Measurements from ENCODE around the gene HRK. TPM values are rescaled to one million over a fixed set of nuclear protein-coding genes. Genes with fewer than 3 reads are reported as not detected.

HRK gene
- total and polyA plus RNA-seq, 2 of the 8 experiments (the other 6 are each of a cell fraction or from before 2014, with no cell fraction given) = 1.6 to 2.7 TPM

- no peak overlapping the region for H3K14ac ChIP-seq (ENCODE audit: insufficient read length)
- H4K20me1 ChIP-seq (replicated peaks in 1 of 2; ENCODE audit: control insufficient read depth in 1 of 2, insufficient read depth in 2 of 2, low read length in 2 of 2) = no peaks in the 10 kb centered on the region
- H3K9ac ChIP-seq (replicated peaks in 1 of 4; ENCODE audit: extremely low read depth in 1 of 4, low read depth in 3 of 4, low read length in 3 of 4) = no peak overlapping the region
- no peak overlapping the region for H4K91ac ChIP-seq (replicated peaks; ENCODE audit: insufficient read length, low read length)
- peaks cover 2% of the 10 kb centered on the region; the same call in 1 of the 2 replicates for H3K79me1 ChIP-seq (ENCODE audit: low read depth, low read length)
- no peaks in the 10 kb centered on the region for H3K27me3 ChIP-seq (replicated peaks in 1 of 4; ENCODE audit: control insufficient read depth in 3 of 4, extremely low read depth in 1 of 4, insufficient read depth in 3 of 4, low read length in 3 of 4)
- H2BK20ac ChIP-seq (ENCODE audit: low read length) = no peak overlapping the region
- H3K4me1 ChIP-seq (replicated peaks in 1 of 4; ENCODE audit: control insufficient read depth in 3 of 4, insufficient read depth in 4 of 4, low read length in 3 of 4) = peaks cover 0 to 3% (median 0%) of the 10 kb centered on the region in 4 experiments; a peak in 1 of 7 replicates
- H3K18ac ChIP-seq (ENCODE audit: extremely low read depth, low read length) = no peak overlapping the region
- H3K36me3 ChIP-seq (ENCODE audit: control insufficient read depth in 2 of 4, insufficient read depth in 4 of 4, low read length in 3 of 4) = peaks cover 0 to 18% (median 3%) of the 10 kb centered on the region in 4 experiments; a peak in 6 of 8 replicates
- no peak overlapping the region for H3K56ac ChIP-seq (replicated peaks; ENCODE audit: insufficient read length, low read depth, low read length)
- no peak for TF ChIP-seq POLR2AphosphoS5 (IDR thresholded peaks at IDR 0.05; ENCODE audit: low read depth, low read length)
- no peak for TF ChIP-seq SP2 (IDR thresholded peaks at IDR 0.05; ENCODE audit: low read length)
- no peak for TF ChIP-seq GTF2F1 (IDR thresholded peaks at IDR 0.05; ENCODE audit: borderline replicate concordance, low read depth, low read length)
- no peak for TF ChIP-seq SIX5 (IDR thresholded peaks at IDR 0.05; ENCODE audit: low read depth, low read length)
- no peak for TF ChIP-seq ZNF274 (IDR thresholded peaks at IDR 0.05; ENCODE audit: borderline replicate concordance, extremely low read depth, low read length)
- FAIRE-seq (no peak), DNase-seq (ENCODE audit: low read depth in 1 of 2, low spot score in 2 of 2) (no peak)
- H3K23ac ChIP-seq (ENCODE audit: insufficient read length) = no peak overlapping the region
- H2BK15ac ChIP-seq (ENCODE audit: low read length) = no peak overlapping the region
- H4K5ac ChIP-seq (ENCODE audit: insufficient read length, low read depth, low read length) = no peak overlapping the region
- no peak overlapping the region for H3K4ac ChIP-seq (replicated peaks; ENCODE audit: insufficient read length, low read depth, low read length)
- H3K27ac ChIP-seq (ENCODE audit: low read depth, low read length) = no peak overlapping the region
- H3K4me3 ChIP-seq (ENCODE audit: extremely low read depth in 1 of 4, insufficient read depth in 2 of 4, low read depth in 3 of 4, low read length in 4 of 4) = no peak overlapping the region
- peaks cover 0 to 8% of the 10 kb centered on the region in 2 experiments; a peak in 1 of 4 replicates for H3K79me2 ChIP-seq (ENCODE audit: control insufficient read depth in 1 of 2, insufficient read depth in 2 of 2, low read length in 2 of 2)
- POLR2A ChIA-PET (ENCODE audit: partially characterized antibody) = interaction anchor here (1.2 kb wide), 1 partner anchor 9 kb away, joined by 3 read pairs; no protein-coding TSS in a partner anchor
- H2AK5ac ChIP-seq (ENCODE audit: low read depth, low read length) = no peak overlapping the region
- H3K9me3 ChIP-seq (ENCODE audit: insufficient read depth in 2 of 2, low read depth in 1 of 2, low read length in 1 of 2) = no peaks in the 10 kb centered on the region
- H2BK120ac ChIP-seq (replicated peaks; ENCODE audit: low read depth, low read length) = no peak overlapping the region
- no peaks in the 10 kb centered on the region for H3K23me2 ChIP-seq (ENCODE audit: low read depth, low read length)
- CTCF ChIA-PET (ENCODE audit: partially characterized antibody) = interaction anchor here (1.5 kb wide), 1 partner anchor 11 kb away, joined by 4 read pairs; no protein-coding TSS in a partner anchor
- no peak overlapping the region for H4K8ac ChIP-seq (ENCODE audit: extremely low read depth, insufficient read depth, low read length)
- no peak overlapping the region for H2BK12ac ChIP-seq (ENCODE audit: low read depth, low read length)
- 91% methylated on average over 5 of the region's 5 CpGs; no CpG with 5 or more reads in 1 of the 2 experiments for WGBS, 2 experiments (ENCODE audit: extremely low coverage in 1 of 2, insufficient coverage in 1 of 2, insufficient read length in 1 of 2, insufficient replicate concordance in 2 of 2, low coverage in 1 of 2, low lambda C conversion rate in 2 of 2, missing lambda C conversion rate in 1 of 2)
- H3K4me2 ChIP-seq (ENCODE audit: insufficient read depth in 1 of 2, low read depth in 2 of 2, low read length in 2 of 2) = no peak overlapping the region
- H2BK5ac ChIP-seq (ENCODE audit: low read depth, low read length) = no peak overlapping the region
- no peak overlapping the region for H2AFZ ChIP-seq (ENCODE audit: low read length)
Measured at GRCh38 chr12:116928504-116928903, 47.3 kb upstream of the HRK start.
